Spinal cord (tissue), 10 donors: ENCODE measurements around the gene MUC13. TPM values are rescaled to one million over a fixed set of nuclear protein-coding genes. Genes with fewer than 3 reads are reported as not detected.
A peak's percentile ranks its signal among the peaks of the same experiment; 100 is the strongest.

Experiments used
- DNase-seq, 6 donors: peaks; one replicate each; pipeline versions ENCODE4 v3.0.0 to v3.0.0-alpha.2; 2013 to 2015; ENCODE audit warnings: low spot score in 6 of 6, low read depth in 4 of 6
- H3K27ac ChIP-seq: one replicate; pipeline ENCODE4 v1.5.1; 2013; ENCODE audit warnings: low read depth, low read length, control low read depth
- H3K27me3 ChIP-seq: one replicate; pipeline ENCODE4 v1.6.1; 2013; ENCODE audit warnings: low read length; ENCODE audit not compliant: control insufficient read depth, insufficient read depth
- H3K36me3 ChIP-seq: one replicate; pipeline ENCODE4 v1.6.1; 2013; ENCODE audit warnings: low read length; ENCODE audit not compliant: control insufficient read depth, insufficient read depth
- H3K4me1 ChIP-seq: one replicate; pipeline ENCODE4 v1.6.1; 2013; ENCODE audit warnings: low read length; ENCODE audit not compliant: control insufficient read depth, insufficient read depth
- H3K4me3 ChIP-seq: one replicate; pipeline ENCODE4 v1.5.1; 2013; ENCODE audit warnings: low read depth, low read length, control low read depth
- H3K9me3 ChIP-seq: one replicate; pipeline ENCODE4 v1.6.1; 2013; ENCODE audit warnings: low read length; ENCODE audit not compliant: control insufficient read depth, insufficient read depth
- WGBS: methylation state at CpG from one replicate; pipeline ENCODE4 v1.1.5; 2013; ENCODE audit warnings: missing lambda C conversion rate; ENCODE audit not compliant: insufficient coverage; 5-methylcytosine and 5-hydroxymethylcytosine counted together
- polyA plus RNA-seq, 2 donors: library from polyadenylated mRNA; unstranded; fragments of 120-200 nt; gene quantifications; one replicate each; pipeline ENCODE4 v1.2.1, GENCODE V29; 2013; ENCODE audit not compliant: insufficient read length in 2 of 2
- total RNA-seq, 2 donors: library from RNA; depleted of rRNA in 1 of 2; stranded (reverse); fragments of 120-200 nt in 1 of 2; fragments of >200 nt in 1 of 2; gene quantifications; one replicate each; pipeline versions ENCODE4 v1.2.3 to v1.2.4, GENCODE V29; 2013 to 2014
- donor health status: healthy.

The MUC13 gene
- total and polyA plus RNA-seq, 4 donors = 0.06 TPM; not detected in 3

DNA sequence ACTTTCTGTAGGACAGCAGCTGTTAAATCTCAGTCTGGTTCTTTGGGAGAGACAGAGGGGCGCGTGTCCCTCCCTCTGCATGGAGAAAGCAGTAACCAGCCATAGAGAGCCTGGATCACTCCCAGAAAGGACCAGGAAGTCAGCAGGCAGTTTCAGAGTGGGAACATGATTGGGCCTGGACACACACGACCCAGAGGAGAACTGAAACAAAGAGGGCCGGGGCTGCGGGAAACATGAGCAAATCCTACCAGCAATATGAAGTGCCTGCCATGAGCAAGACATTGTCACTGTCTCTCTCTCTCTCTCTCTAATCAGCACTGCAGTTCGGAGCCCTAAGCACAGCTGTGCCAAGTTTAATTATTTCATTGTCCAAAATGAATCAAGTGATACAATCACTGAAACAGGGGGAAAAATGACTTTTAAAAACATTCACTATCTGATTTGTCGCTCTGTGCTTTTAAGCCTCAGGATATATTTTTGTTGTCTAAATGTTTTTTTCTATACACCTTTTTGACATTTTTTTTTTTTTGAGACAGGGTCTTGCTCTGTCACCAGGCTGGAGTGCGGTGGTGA lies 17.6 kb downstream of the MUC13 start:
- 65% methylated on average over 6 of the region's 8 CpGs for WGBS
- DNase-seq = peak in 1 of 6 donors; percentile 15
- no peaks in the 10 kb centered on the region for H3K9me3 ChIP-seq
- H3K36me3 ChIP-seq = no peaks in the 10 kb centered on the region
- peaks cover 3% of the 10 kb centered on the region for H3K4me1 ChIP-seq
- no peaks in the 10 kb centered on the region for H3K27me3 ChIP-seq
- no peak overlapping the region for H3K27ac ChIP-seq
- H3K4me3 ChIP-seq = no peak overlapping the region

DNA sequence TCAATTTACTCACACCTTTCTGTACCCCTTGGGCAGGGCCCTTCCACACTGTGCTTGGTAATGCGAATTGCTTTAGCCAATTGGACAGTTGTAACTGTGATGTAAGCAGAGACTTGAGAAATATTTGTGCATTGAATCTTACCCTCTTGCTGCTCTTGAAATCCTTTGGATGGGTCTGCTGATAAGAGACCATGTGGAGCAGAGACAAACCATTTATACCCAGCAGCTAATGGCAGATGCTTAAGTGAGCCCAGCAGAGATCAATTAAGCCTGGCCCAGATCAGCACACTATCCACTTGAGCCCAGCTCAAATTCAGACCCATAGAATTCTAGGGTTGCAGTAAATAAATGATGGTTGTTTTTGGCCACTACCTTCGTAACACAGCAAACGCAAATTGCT lies 19.3 kb downstream of the MUC13 start:
- H3K27me3 ChIP-seq = no peaks in the 10 kb centered on the region
- 93% methylated on average over 2 of the region's 3 CpGs for WGBS
- DNase-seq = no peak
- H3K36me3 ChIP-seq = no peaks in the 10 kb centered on the region
- no peak overlapping the region for H3K27ac ChIP-seq
- H3K9me3 ChIP-seq = no peaks in the 10 kb centered on the region
- no peak overlapping the region for H3K4me3 ChIP-seq
- peaks cover 3% of the 10 kb centered on the region for H3K4me1 ChIP-seq

DNA sequence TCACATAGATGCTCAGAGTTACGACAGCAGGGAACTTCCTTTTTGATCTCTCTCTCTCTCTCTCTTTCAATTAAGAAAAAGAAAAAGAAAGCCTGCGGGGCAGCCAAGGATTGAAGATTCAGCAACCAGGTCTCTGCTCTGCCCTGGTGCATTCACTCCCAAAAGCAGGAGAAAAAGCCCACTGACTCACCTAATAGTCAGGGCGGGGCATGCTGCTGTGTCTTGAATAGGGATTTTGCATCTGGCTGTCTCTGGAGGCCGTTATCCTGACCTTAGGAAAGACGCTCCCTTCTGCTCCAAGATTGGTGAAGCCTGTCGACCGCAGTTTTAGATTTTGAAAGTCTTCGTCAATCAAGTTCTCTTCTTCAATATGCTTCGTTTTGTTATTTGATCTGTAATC lies 26.6 kb downstream of the MUC13 start:
- Histone ChIP-seq H3K27ac (no peak overlapping the region), H3K4me1 (no peaks in the 10 kb centered on the region), H3K9me3 (no peaks in the 10 kb centered on the region), H3K4me3 (no peak overlapping the region), H3K36me3 (no peaks in the 10 kb centered on the region), H3K27me3 (no peaks in the 10 kb centered on the region)
- no peak for DNase-seq
- 78% methylated on average over 5 of the region's 9 CpGs for WGBS

DNA sequence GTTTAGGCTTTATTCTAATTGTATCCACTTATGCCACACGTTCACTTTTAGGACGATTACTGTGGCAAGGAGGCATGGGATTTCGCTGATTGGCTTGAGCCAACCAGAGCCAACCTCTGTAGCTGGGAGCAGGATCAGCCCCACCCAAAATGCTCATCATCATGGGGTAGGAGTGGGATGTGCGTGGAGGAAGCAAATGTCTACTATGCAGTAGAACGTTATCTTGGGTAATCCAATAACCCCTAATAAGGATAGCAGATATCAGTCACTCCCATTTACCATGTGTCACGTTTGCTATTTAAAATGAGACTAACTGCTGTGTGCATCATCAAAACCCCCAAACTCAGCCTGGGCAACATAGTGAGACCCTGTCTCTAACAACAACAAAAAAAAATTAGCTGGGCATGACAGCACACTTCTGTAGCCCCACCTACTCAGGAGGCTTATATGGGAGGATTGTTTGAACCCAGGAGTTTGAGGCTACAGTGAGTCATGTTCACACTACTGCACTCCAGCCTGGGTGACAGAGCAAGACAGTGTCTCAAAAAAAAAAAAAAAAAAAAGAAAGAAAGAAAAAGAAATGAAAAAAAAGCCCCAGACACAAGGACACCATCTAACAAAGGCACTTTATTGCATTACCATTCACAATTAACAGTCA lies 29.6 kb downstream of the MUC13 start:
- H3K4me1 ChIP-seq = peaks cover 6% of the 10 kb centered on the region
- no peak overlapping the region for H3K4me3 ChIP-seq
- WGBS = 76% methylated on average over 4 of the region's 6 CpGs
- no peaks in the 10 kb centered on the region for H3K9me3 ChIP-seq
- no peak for DNase-seq
- H3K27ac ChIP-seq = no peak overlapping the region
- no peaks in the 10 kb centered on the region for H3K36me3 ChIP-seq
- H3K27me3 ChIP-seq = no peaks in the 10 kb centered on the region

DNA sequence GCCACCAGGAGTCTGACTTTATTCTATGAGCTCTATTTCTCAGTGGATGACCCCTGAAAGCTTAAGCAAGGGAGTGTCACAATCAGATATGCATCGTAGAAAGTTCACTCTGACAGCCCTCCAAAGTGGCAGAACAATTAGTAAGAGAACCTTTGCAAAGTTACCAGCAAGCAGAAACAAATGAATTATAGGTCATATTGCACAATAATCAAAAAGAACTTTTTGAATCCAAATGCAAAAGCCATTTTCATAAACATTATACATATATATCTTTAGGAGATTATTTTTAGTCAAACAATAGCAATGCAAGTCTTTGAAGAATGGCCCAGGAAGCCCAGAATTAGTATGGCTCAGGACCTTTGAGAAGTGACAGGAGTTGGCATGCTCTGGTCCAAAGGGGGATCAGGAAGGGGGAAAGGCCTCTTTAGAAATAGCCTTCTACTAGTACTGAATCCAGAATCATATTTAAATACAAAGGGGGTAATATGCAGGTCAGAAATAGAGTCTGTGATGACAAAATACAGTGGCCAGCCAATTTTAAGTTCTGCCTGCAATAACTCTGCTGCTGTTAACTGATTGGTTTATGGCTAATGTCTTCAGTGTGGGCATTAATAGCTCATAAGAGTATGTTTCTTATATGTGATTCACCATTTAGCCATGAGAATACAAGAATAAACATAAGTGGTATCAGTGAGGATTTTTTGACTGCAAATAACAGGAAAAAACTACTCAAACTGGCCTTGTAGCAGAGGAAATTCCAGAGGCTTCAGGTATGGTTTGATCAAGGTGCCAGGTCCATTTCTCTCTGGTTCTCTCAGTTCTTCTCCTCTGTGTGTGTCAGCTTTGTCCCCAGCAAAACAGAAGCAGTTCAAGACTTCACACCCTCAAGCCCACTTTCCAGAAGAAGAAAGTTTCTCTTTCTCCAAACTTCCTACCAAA lies 30.4 kb downstream of the MUC13 start:
- WGBS = 75% methylated on average over 1 of the region's 1 CpG
- no peak for DNase-seq
- Histone ChIP-seq H3K27ac (no peak overlapping the region), H3K9me3 (no peaks in the 10 kb centered on the region), H3K36me3 (no peaks in the 10 kb centered on the region), H3K4me3 (no peak overlapping the region), H3K4me1 (peaks cover 6% of the 10 kb centered on the region), H3K27me3 (no peaks in the 10 kb centered on the region)

DNA sequence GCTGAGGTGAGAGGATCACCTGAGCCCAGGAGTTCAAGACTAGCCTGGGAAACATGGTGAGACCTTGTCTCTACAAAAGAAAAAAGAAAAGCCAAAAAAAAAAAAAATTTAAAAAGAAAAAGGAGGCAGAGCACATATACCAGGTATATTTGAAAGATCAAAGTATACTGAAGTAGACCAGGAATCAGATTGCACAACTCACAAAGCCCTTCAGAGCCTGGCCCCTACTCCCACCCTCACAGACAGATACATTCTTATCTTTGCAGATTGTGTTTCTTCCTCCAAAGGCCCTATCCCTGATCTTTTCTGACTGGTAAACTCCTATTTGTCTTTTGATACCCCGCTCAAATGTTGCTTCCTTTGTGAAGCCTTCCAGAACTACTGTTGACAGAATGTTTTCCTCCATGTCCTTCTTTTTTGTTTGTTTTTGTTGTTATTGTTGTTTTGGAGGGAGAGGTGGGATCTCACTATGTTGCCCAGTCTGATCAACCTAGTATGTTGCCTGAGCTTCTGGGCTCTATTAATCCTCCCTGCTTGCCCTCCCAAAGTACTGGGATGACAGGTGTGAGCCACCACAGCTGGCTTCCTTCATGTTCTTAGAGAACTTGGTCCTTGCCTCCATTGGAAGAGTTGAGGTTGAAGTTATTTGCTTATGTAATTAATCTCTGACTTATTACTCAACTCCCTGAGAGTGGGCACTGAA lies 37.6 kb downstream of the MUC13 start:
- H3K27me3 ChIP-seq = no peaks in the 10 kb centered on the region
- H3K9me3 ChIP-seq = no peaks in the 10 kb centered on the region
- peaks cover 6% of the 10 kb centered on the region for H3K4me1 ChIP-seq
- WGBS = no CpG with 5 or more reads among the region's 1 CpG
- H3K27ac ChIP-seq = no peak overlapping the region
- H3K4me3 ChIP-seq = no peak overlapping the region
- DNase-seq = no peak
- H3K36me3 ChIP-seq = no peaks in the 10 kb centered on the region

DNA sequence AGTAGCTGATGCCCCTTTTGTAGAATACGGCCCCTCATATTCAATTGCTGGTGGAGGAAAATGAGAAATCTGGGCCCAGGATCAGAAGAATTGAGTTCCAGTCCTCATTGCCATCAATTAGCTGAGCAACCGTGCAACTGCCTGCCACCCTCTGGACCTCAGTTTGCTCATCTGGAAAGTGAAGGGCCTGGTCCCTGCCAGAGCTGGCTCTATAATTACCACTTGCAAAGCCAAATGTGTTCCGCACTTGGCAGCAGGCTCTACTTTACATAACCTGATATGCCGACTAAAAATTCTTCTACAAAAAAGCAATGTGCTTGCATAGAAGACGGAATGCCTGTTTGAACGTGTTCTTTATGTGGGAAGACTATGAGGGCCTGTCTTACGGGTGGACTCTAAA lies 38.8 kb downstream of the MUC13 start:
- peak in 2 of 6 donors; percentile 24 to 55 for DNase-seq
- no peak overlapping the region for H3K4me3 ChIP-seq
- no peaks in the 10 kb centered on the region for H3K27me3 ChIP-seq
- H3K36me3 ChIP-seq = no peaks in the 10 kb centered on the region
- WGBS = 81% methylated on average over 5 of the region's 7 CpGs
- no peaks in the 10 kb centered on the region for H3K9me3 ChIP-seq
- H3K27ac ChIP-seq = no peak overlapping the region
- no peaks in the 10 kb centered on the region for H3K4me1 ChIP-seq

DNA sequence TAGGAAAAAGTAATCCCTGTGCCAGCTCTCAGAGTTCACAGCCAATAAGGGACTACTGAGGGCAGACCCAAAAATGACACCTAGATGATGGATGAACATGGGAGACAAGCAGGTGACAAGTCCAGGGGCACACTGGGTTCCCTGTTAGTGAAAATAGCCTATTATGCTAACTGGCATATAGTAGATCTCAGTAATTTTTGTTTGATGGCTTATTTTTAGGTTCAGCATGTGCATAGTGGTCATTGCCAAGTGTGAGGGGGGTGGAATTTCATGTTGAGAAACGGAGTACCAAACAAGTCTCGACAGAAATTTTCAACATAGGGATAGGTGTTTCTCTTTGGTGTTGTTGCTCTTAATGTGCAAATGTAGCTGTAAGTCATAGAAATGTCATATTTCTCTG lies 41.0 kb downstream of the MUC13 start:
- Histone ChIP-seq H3K4me1 (no peaks in the 10 kb centered on the region), H3K4me3 (no peak overlapping the region), H3K27me3 (no peaks in the 10 kb centered on the region), H3K27ac (no peak overlapping the region), H3K9me3 (no peaks in the 10 kb centered on the region), H3K36me3 (no peaks in the 10 kb centered on the region)
- no peak for DNase-seq
- WGBS = 90% methylated on average over 2 of the region's 2 CpGs

DNA sequence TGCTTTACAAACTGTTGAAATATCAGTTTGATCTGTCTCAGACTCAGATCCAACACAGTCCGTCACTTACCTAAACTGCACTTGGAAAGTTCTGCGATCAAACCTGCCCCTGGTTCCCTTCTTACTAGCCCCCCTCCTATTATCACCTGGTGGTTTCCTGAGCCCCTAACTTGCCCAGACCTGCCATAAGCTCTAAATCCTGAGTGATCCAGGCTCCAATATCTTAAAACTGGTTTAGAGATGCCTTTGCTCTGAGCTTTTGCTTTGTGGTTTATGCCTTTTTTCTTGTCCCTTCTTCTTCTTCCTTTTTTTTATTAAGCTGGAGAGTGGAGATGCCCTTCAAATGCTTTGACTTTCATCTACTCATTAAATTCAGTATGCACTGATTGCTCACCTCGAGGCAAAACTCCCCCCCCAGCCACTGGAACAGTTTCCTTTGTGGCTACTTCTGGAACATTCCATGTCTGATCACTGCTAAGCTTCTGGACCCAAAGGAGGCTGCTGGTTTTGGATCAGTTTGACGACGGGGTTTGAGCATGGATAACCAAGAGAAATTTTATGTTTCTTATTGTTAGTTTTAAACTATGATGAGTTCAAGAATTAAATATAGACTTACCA lies 43.9 kb downstream of the MUC13 start:
- Histone ChIP-seq H3K9me3 (no peaks in the 10 kb centered on the region), H3K36me3 (no peaks in the 10 kb centered on the region), H3K4me3 (no peak overlapping the region), H3K27me3 (peaks cover 9% of the 10 kb centered on the region), H3K4me1 (peaks cover 13% of the 10 kb centered on the region), H3K27ac (no peak overlapping the region)
- no peak for DNase-seq
- WGBS = 61% methylated on average over 3 of the region's 5 CpGs
